Activated gamma-delta T cell treated with anti-CD3 and anti-CD28 coated beads, Interleukin-2, amount 50 U/mL, for 16 hours (primary cell): Measurements from ENCODE around the gene XYLB.
"Not testable (repeated sequence)": the region's sequence is repeated elsewhere in the genome, so short reads cannot be mapped to it uniquely, and the experiment has no call there.

ENCODE experiments used
- DNase-seq: peaks from one replicate; pipeline ENCODE4 v3.0.0-alpha.2; 2020; ENCODE audit warnings: low read depth

The XYLB gene

DNA sequence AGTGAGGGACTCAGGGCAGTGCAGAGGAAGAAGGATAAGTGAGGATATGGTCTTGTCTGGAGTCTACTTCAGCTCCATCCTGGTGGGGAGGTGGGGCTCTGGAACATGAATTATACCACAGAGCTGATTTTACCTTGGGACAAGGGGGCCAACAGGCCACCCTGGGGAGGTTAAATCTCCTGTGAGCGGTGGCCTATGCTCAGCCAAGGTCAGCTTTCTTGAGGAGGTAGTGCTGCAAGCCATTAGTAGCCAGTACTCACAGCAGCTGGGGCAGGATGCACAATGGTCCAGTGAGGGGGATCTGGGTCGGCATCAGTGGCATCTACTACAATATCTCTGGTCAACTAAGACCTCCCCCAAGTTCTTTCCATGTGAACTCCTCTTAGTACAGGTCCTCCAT lies 49.7 kb downstream of the XYLB start:
- no peak for DNase-seq

GRCh38 chr3:38396861-38397260 lies 50.3 kb downstream of the XYLB start:
- no peak for DNase-seq

GRCh38 chr3:38397320-38397719 lies 50.7 kb downstream of the XYLB start:
- no peak for DNase-seq

- DNase-seq = no peak
Observed at GRCh38 chr3:38401246-38401962, 54.8 kb downstream of the XYLB start.

GRCh38 chr3:38404286-38404685 lies 57.7 kb downstream of the XYLB start:
- DNase-seq = no peak

GRCh38 chr3:38411591-38411990 lies 65.0 kb downstream of the XYLB start:
- no peak for DNase-seq

DNA sequence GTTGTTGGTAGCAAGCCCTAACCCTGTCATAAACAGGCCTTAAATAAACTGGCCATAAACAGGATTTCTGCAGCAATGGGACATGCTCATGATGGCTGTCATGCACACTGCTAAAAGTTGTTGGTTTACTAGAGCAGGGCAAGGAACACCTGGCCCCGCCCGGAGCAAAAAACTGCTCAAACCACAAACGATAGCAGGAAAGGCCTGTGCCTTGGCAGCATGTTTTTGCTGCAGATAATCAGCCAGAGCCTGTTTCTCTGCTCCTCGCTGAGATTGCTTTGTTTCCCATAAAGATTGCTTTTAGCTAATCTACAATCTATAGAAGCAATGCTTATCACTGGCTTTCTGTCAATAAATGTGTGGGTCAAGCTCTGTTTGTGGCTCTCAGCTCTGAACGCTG lies 74.2 kb downstream of the XYLB start:
- not testable (repeated sequence) for DNase-seq

DNA sequence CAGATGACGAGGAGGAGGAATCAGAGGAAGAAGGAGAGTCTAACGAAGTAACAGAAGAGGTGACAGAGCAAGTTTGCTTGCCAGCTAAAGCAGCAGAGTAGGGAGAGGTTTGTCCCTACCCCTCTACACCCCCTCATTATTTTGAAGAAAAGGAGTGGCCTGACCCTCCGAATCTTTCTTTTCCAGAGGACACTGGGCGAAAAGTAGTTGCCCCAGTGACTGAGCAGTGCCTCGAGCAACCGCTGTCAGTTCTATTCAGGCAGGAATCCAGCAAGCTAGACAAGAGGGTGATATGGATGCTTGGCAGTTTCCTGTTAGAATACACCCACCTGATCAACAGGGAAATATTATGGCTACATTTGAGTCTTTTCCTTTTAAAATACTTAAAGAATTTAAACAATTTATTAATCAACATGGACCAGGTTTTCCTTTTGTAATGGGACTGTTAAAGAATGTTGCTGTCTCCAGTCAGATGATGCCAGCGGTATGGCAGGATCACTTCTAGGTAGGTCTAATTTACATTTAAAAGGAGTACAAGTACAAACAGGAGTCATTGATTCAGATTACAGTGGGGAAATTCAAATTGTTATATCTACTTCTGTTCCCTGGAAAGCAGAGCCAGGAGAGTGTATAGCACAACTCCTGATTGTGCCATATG lies 75.2 kb downstream of the XYLB start:
- DNase-seq = no peak

DNA sequence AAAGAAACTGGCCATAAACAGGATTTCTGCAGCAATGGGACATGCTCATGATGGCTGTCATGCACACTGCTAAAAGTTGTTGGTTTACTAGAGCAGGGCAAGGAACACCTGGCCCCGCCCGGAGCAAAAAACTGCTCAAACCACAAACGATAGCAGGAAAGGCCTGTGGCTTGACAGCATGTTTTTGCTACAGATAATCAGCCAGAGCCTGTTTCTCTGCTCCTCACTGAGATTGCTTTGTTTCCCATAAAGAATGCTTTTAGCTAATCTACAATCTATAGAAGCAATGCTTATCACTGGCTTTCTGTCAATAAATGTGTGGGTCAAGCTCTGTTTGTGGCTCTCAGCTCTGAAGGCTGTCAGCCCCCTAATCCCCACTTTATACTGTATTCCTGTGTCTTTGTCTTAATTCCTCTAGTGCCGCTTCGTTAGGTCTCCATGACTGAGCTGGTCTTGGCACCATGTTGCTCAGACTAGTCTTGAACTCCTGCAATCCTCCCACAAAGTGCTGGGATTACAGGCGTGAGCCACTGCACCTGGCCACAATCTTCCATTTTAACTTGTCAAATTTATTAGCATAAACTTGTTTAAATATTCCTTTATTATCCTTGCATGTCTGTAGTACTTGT lies 80.3 kb downstream of the XYLB start:
- not testable (repeated sequence) for DNase-seq

GRCh38 chr3:38432871-38433658 lies 86.5 kb downstream of the XYLB start:
- not testable (repeated sequence) for DNase-seq

GRCh38 chr3:38433661-38434060 lies 87.1 kb downstream of the XYLB start:
- not testable (repeated sequence) for DNase-seq

DNA sequence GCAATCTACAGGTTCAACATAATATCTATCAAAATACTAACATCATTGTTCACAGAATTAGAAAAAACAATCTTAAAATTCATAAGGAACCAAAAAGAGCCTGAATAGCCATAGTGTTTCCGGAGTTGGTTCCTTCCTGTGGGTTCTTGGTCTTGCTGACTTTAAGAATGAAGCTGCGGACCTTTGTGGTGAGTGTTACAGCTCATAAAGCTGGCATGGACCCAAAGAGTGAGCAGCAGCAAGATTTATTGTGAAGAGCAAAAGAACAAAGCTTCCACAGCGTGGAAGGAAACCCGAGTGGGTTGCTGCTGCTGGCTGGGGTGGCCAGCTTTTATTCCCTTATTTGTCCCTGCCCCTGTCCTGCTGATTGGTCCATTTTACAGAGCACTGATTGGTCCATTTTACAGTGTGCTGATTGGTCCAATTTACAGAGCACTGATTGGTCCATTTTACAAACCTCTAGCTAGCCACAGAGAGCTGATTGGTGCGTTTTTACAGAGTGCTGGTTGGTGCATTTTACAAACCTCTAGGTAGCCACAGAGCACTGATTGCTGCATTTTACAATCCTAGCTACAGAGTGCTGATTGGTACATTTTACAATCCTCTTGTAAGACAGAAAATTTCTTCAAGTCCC lies 92.0 kb downstream of the XYLB start:
- not testable (repeated sequence) for DNase-seq

DNA sequence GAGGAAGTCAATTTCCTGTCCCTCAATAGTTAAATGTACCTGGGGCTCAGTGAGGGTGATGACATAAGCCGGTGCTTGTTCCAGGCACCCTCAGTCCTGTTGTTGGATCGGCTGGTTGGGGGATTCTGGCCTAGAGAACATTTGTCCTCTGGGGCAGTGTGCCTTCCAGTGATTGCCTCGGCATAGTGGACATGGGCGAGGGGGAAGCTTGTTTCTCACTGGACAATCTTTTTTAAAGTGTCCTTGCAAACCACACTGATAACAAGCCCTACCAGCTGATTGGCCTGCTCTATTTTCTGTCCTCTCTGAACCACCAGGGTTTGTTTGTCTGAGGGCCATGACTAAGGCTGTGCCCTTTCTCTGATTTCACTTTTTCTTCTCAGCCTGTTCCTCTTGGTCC lies 96.6 kb downstream of the XYLB start:
- not testable (repeated sequence) for DNase-seq

DNA sequence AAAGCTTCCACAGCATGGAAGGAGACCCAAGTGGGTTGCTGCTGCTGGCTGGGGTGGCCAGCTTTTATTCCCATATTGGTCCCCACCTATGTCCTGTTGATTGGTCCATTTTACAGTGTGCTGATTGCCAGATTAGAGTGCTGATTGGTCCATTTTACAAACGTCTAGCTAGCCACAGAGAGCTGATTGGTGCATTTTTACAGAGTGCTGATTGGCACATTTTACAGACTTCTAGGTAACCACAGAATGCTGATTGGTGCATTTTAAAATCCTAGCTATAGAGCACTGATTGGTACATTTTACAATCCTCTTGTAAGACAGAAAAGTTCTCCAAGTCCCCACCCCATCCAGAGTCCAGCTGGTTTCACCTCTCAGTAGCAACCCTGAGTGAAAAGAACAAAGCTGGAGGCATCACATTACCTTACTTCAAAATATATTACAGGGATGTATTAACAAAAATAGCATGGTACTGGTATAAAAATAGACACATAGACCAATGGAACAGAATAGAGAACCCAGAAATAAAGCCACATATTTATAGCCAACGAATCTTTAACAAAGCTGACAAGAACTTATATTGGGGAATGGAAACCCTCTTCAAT lies 99.6 kb downstream of the XYLB start:
- DNase-seq = no peak

GRCh38 chr3:38446812-38447211 lies 100.2 kb downstream of the XYLB start:
- no peak for DNase-seq

DNA sequence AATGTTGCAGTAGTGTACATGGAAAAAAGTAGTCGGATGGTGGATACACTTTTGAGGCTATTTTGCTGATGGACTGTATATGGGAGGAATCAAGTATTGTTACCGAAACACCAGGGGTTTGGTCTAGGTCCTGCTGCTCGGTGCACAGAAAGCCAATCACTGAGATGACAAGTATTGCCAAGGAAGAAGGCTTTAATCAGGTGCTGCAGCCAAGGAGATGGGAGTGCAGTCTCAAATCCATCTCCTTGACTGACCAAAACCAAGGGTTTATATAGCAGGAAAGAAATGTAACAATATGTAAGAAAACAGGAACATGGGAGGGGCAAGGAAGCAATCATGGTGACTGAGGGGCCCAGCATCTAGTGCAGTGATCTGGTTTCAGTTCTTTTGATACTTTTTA lies 104.3 kb downstream of the XYLB start:
- no peak for DNase-seq

DNA sequence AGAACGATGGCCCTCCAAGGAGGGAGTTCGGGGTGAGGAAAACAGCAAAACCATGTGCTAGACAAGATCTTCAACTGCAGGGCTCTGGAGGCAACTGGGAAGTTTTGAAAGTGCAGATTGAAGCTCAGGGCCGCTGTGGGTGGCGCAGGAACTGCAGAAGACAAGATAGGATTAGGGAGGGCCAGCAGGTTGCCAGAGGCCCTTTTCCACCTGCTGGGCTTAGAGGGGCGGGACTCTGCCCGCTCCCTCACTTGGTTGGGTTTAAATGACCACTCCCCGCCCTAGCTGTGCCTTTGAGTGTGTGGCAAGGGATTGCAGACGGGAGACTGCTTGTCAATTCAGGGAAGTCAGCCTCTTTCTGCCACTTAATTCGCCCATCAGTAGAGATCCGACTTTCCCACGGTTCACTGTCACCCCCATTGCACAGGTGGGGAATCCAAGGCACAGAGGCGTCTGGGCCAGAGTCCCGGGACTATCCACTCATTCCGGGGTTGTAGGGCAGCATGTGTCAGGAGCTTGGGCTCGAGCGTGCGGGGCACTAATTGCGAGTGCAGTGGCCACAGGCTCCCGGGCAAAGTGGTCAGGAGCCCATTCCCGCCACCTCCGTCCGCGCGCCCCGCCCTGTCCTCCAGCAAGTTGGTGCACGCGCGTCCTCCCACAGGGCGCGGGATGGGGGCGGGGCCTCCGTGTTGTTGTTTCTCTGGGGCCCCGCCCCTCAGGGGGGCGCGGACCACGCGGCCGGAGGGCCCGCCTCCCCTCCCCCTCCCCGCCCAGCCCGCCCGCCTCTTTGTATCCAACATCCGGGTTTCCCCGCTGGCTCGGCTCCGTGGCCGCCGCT lies 106.7 kb downstream of the XYLB start, which contains the start of gene ACVR2B:
Gene ACVR2B (plus strand): TSS at position 816 of the 838 bp plus-strand sequence. CDS start 433 bp downstream, outside the sequence.
- peak; percentile 41 for DNase-seq

- no peak for DNase-seq
Observed at GRCh38 chr3:38453913-38454177, 107.3 kb downstream of the XYLB start.

DNA sequence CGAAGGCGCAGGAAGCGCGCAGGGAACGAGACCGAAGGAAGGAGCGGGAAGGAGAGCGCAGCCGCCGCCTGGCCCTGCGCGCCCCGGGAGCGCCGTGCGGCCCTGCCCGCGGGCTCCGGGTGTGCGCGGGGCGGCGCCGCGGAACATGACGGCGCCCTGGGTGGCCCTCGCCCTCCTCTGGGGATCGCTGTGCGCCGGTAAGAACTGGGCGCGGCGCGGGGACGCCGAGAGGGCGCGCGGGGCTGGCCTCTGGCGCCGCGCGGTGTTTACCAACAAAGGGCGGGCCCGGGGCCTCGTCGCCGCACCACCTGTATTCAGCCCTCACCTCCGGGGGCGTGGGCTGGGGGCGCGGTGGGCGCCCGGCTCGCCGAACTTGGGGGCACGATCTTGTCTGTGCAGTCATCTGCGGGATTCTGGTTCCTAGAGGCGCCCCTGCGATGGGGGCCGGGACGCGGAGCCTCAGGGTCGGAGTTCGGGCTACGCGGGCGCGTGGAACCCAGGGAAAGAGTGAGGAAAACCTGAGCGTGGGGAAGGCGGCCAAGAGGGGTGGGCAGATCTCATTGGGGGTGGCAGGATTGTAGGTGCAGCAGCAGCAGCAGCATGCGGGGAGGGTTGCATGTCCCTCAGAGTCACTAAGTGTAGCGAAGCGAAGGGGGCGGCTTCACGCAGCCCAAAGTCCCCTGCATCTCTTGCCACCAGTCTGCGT lies 107.7 kb downstream of the XYLB start:
- no peak for DNase-seq
